Right lobe of liver (tissue), 4 donors: Measurements from ENCODE around the gene MFAP5.

Experiments used
- CTCF ChIP-seq, 4 donors: fragments of 200-600 bp in 3 of 4; fragments of 450-650 bp in 1 of 4; IDR thresholded peaks; one replicate each; pipeline versions ENCODE4 v1.5.1 to v1.8.0; 2016 to 2022; ENCODE audit warnings: antibody characterized with exemption in 4 of 4, mild to moderate bottlenecking in 2 of 4
- POLR2A ChIP-seq: fragments of 450-650 bp; IDR thresholded peaks from one replicate; pipeline ENCODE4 v1.6.1; 2017; ENCODE audit warnings: antibody characterized with exemption, mild to moderate bottlenecking
- donor health status: DM: no; HTN: no; CAD: no.
- donor health status: DM: no; HTN: no; CAD: no.
- donor health status: DM: no; HTN: yes; CAD: no.

- TF ChIP-seq CTCF (IDR thresholded peaks at IDR 0.05) (no peak), POLR2A (no peak)
Measured at GRCh38 chr12:8637666-8638065, 25.0 kb downstream of the MFAP5 start.
